ENCODE data around the gene ABHD2. TPM values are rescaled to one million over a fixed set of nuclear protein-coding genes. Genes with fewer than 3 reads are reported as not detected.
"Not testable (repeated sequence)": the region's sequence is repeated elsewhere in the genome, so short reads cannot be mapped to it uniquely, and the experiment has no call there.

The ABHD2 gene
- total RNA-seq, 1 donor from 2014 or later: 76.6 TPM

DNA sequence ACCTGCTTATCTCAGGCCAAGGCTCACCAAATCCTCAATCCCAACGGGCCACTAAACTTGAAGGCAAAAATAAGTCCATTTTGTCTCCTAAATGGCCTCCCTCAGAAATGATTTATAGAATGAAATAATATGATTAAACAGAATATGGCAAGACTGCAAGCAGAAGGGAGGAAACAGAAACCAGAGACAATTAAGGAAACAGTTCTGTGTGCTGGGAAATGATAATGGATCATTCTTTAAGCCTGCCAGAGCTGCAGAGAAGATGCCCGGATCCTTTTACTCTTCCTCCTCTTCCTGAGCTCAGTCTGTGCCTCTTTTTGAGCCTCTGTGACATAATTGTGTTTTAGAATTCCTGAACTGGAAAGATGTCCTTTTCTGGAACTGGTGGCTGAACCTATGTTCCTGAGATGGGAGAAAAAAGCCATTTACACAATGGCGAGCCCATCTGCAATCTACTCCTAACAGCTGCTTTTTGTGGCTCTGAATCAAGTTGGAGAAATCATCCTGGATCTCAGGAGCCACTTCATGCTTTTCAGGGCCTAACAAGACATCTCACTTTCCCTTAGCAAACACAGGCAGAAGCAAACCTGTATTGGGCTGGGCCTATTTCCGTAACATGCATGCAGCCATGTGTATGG lies 2.8 kb upstream of the ABHD2 start:
- intact Hi-C loops (cut with micrococcal nuclease): loop anchor here (5.0 kb wide), 1 partner anchor 252 kb away; no protein-coding TSS in a partner anchor
- DNase-seq: no peak
- Mint-ChIP-seq H3K4me1 (peaks cover 13% of the 10 kb centered on the region), H3K9me3 (no peaks in the 10 kb centered on the region), H3K27ac (no peak overlapping the region), H3K4me3 (no peak overlapping the region), H3K27me3 (peaks cover under 1% of the 10 kb centered on the region), H3K36me3 (ENCODE audit: low read depth) (no peaks in the 10 kb centered on the region)

DNA sequence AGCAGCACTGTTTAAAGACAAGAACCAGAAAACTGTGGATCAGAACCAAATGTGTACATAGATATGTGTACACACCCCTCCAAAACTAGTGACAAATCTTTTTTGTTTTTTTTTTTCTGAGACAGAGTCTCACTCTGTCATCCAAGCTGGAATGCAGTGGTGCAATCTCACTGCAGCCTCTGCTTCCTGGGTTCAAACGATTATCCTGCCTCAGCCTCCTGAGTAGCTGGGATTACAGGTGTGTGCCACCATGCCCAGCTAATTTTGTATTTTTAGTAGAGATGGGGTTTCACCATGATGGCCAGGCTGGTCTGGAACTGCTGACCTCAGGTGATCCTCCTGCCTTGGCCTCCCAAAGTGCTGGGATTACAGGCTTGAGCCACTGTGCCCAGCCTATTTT lies 2.3 kb upstream of the ABHD2 start:
- DNase-seq: not testable (repeated sequence)

DNA sequence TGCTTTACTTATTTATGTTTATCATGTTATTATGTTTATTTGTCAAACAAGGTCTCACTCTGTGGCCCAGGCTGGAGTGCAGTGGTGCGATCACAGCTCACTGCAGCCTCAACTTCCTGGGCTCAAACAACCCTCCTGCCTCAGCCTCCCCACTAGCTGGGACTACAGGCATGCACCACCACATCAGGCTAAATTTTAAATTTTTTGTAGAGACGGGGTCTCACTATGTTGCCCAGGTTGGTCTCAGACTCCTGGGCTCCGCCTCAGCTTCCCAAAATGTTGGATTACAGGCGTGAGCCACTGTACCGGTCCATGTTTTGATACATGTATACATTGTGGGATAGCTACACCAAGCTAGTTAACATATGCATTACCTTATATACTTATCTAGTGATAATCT lies 1.9 kb upstream of the ABHD2 start:
- intact Hi-C loops (cut with micrococcal nuclease): loop anchor here (5.0 kb wide), 1 partner anchor 251 kb away; no protein-coding TSS in a partner anchor
- peaks cover 23% of the 10 kb centered on the region for H3K4me1 Mint-ChIP-seq
- not testable (repeated sequence) for H3K27ac Mint-ChIP-seq; H3K9me3 Mint-ChIP-seq; DNase-seq; H3K4me3 Mint-ChIP-seq; H3K36me3 Mint-ChIP-seq (ENCODE audit: low read depth); H3K27me3 Mint-ChIP-seq

More for the DNA sequence above, 2.3 kb upstream of the ABHD2 start:
- H3K4me1 Mint-ChIP-seq: peaks cover 18% of the 10 kb centered on the region
- H3K36me3 Mint-ChIP-seq (ENCODE audit: low read depth); H3K27ac Mint-ChIP-seq; H3K4me3 Mint-ChIP-seq; H3K27me3 Mint-ChIP-seq; H3K9me3 Mint-ChIP-seq: not testable (repeated sequence)
- intact Hi-C loops (cut with micrococcal nuclease): loop anchor here (5.0 kb wide), 1 partner anchor 251 kb away; no protein-coding TSS in a partner anchor

DNA sequence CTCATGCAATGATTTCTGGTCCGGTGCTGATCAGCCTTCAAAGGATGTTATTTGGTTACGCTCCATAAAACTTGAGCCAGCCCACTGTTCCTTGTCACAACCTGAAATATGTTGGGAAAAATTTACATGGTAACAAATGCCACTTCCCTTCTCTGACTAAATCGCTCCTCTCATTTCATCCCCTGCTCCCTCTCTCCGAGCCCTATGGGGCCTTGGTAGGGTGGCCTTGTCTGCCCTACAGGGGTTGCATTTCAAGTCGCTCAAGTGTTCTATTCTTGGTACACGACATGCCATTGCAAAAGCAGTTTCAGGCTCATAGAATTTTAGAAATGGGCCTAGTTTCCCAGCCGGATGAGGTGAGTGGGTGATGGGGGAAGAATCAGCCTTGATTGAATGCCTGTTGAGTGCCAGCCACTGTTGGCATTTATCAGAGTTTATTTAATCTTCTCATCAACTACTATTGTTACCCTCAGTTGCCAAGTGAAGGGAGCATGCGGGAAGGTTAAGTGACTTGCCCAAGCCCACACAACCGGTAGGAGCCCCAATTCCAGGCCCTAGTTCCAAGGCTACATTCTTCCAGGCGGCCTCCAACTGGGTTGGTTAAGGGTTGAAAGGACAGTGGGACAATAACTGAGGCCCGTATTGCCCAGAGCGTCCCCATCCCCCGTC lies 961 bp upstream of the ABHD2 start:
- H3K4me3 Mint-ChIP-seq: no peak overlapping the region
- peak overlapping the region; percentile 58 for H3K27ac Mint-ChIP-seq
- no peaks in the 10 kb centered on the region for H3K9me3 Mint-ChIP-seq
- intact Hi-C loops (cut with micrococcal nuclease): loop anchor here (5.0 kb wide), 1 partner anchor 250 kb away; no protein-coding TSS in a partner anchor
- H3K4me1 Mint-ChIP-seq: peaks cover 30% of the 10 kb centered on the region
- DNase-seq: peak; percentile 59
- H3K36me3 Mint-ChIP-seq (ENCODE audit: low read depth): peaks cover 5% of the 10 kb centered on the region
- no peaks in the 10 kb centered on the region for H3K27me3 Mint-ChIP-seq

DNA sequence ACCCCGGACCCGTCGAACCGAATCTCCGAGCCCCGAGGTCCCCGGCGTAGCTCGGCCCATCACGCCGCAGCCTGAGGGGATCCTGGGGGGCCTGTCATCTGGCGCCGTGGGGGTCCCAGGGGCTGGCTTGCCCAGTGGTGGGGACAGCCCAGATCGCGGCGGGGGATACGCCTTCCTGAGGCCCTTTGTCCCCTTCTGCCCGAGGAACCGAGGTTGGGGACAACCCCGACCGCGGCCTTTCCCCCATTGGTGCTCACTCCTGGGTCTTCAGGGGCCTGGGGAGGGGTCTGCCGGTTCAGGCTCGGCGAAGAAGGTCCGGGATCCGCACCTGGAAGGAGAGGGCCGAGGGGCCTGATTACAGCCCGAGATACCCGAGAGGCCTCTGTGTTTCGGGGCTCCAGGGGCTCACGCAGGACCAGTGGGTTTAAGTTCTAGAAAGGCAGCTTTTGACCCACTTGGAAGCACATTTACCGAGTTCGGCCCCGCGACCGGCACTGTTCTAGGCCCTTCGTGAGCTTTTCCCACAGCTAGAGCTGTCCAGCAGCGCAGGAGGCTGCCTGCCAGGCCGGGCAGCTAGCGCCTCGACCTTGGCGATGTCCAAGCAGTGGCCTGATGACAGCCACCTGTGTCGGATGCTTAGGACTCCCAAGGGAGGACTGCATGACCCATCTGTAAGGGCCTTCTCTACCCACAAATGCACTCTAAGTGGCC lies 504 bp downstream of the ABHD2 start:
- intact Hi-C loops (cut with micrococcal nuclease): loop anchor here (1.0 to 5.0 kb wide), 3 partner anchors 20 to 249 kb away; no protein-coding TSS in a partner anchor
- DNase-seq: peak; percentile 69
- no peaks in the 10 kb centered on the region for H3K27me3 Mint-ChIP-seq
- H3K4me1 Mint-ChIP-seq: peaks cover 34% of the 10 kb centered on the region
- H3K36me3 Mint-ChIP-seq (ENCODE audit: low read depth): peaks cover 8% of the 10 kb centered on the region
- H3K4me3 Mint-ChIP-seq: no peak overlapping the region
- H3K27ac Mint-ChIP-seq: no peak overlapping the region
- no peaks in the 10 kb centered on the region for H3K9me3 Mint-ChIP-seq

DNA sequence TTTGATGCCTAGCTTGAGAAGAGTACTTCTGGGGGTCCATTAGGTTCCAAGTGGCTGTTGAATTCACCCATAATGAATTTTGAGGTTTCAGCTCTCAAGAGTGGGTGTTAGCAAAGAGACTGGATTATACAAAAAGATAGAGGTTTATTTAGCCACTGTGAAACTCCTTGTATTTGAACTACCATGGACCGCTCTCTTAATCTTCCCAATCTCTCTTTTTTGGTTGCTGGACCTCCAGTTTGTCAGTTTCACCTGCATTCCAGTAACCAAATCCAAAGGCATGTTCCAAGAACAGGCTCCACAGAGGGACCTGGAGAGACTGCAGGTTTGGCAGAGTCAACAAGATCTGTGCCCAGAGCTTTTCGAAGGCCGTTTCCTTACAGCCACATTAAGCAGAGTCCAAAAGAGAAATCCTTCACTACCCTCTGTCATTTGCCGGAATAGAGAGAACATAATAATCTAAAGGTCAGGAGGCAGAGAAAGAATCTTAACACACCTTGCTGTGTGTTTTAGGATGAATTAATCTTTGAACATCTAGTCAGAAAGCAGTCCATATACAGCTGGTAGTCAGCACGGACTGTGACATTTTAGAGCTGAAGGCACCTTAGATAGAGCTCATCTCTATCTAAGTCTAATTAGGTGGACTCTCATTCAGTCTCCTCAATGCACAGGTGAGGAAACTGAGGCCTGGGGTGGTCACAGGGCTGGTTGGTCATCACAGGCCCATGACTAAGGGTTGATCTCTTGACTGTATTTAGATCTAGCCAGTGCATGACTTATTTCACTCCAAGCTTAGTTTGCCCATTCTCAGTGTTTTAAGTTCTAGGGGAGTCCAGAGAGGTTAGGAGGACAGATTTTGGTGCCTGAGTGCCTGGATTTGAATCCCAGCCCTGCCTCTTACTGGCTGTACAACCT lies 1.3 kb downstream of the ABHD2 start:
- no peaks in the 10 kb centered on the region for H3K27me3 Mint-ChIP-seq
- H3K4me3 Mint-ChIP-seq: no peak overlapping the region
- DNase-seq: peak; percentile 63
- peaks cover 34% of the 10 kb centered on the region for H3K4me1 Mint-ChIP-seq
- peaks cover 10% of the 10 kb centered on the region for H3K36me3 Mint-ChIP-seq (ENCODE audit: low read depth)
- intact Hi-C loops (cut with micrococcal nuclease): loop anchor here (2.0 to 5.0 kb wide), 3 partner anchors 13 to 248 kb away; no protein-coding TSS in a partner anchor
- no peaks in the 10 kb centered on the region for H3K9me3 Mint-ChIP-seq
- H3K27ac Mint-ChIP-seq: peak overlapping the region; percentile 80

DNA sequence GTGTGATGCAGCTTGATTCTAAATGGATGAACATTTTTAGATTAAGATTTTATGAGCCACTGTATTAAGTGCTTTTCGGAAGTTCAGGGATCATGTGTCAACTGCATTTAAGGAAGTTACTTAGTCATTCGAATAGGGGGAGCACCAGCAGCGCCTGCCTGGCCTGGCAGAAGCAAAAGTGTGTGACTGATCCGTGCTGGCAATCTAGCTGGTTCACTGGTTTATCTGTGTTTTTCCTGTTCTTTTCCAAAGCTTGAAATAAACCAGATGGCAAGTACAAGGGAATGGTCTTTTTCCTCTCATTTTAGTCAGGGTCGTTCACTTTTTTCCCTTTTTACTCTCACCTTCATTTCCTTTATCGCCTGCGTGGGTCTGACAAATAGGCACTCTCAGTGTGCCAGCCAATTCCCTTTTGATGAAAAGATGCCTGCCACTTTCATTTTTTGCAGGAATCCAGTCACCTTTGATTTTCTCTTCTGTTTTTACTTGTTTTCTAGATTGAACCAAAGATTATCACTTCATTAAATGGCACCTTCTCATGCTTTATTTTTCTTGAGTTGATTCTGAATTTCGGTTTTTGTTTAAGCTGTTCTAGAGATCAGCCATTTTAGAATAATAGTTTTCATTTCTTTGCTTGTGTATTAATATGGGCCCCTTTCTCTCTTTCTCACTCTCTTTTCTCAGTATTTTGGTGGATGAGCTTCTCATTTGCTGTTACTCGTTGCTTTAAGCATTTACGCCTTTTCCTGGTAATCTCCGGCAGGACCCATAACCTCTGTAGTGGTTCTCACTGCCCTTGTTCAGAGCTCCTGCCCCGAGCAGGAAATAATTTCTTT lies 2.8 kb downstream of the ABHD2 start:
- H3K36me3 Mint-ChIP-seq (ENCODE audit: low read depth): peaks cover 15% of the 10 kb centered on the region
- peak overlapping the region; percentile 91 for H3K27ac Mint-ChIP-seq
- H3K27me3 Mint-ChIP-seq: no peaks in the 10 kb centered on the region
- peaks cover 34% of the 10 kb centered on the region for H3K4me1 Mint-ChIP-seq
- peak; percentile 77 for DNase-seq
- H3K4me3 Mint-ChIP-seq: no peak overlapping the region
- intact Hi-C loops (cut with micrococcal nuclease): loop anchor here (2.0 to 5.0 kb wide), 2 partner anchors 14 to 34 kb away; no protein-coding TSS in a partner anchor
- H3K9me3 Mint-ChIP-seq: no peaks in the 10 kb centered on the region

DNA sequence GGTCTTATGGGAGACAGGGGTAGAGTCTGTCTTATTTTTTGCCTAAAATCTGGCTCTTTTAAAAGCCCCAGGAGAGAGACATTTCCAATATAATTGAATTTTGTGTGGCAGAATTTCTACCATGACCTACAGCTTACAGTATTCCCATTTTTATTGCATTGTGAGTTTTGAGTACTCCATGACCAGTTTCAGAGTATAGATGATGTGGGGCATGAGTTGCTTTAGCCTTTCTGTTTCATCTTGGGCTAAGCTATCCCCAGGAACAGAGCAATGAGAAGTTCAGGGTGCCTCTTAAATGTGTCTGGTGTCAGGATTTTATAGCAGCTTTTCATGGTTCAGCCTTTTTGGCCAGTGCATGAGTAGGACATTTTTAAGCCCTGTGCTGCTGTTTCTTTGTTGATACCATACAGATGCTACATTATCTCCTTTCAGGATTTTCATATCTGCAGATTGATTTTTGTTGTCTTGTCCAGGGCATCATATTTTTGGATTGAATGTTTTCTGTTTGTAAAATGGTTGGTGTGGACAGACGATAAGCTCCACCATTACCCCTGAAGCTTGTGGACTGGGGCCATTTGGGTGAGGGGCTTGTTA lies 3.5 kb downstream of the ABHD2 start:
- no peak overlapping the region for H3K4me3 Mint-ChIP-seq
- H3K27ac Mint-ChIP-seq: peak overlapping the region; percentile 91
- intact Hi-C loops (cut with micrococcal nuclease): loop anchor here (2.0 to 5.0 kb wide), 2 partner anchors 15 to 34 kb away; no protein-coding TSS in a partner anchor
- no peak for DNase-seq
- H3K4me1 Mint-ChIP-seq: peaks cover 34% of the 10 kb centered on the region
- no peaks in the 10 kb centered on the region for H3K27me3 Mint-ChIP-seq
- no peaks in the 10 kb centered on the region for H3K9me3 Mint-ChIP-seq
- peaks cover 15% of the 10 kb centered on the region for H3K36me3 Mint-ChIP-seq (ENCODE audit: low read depth)

DNA sequence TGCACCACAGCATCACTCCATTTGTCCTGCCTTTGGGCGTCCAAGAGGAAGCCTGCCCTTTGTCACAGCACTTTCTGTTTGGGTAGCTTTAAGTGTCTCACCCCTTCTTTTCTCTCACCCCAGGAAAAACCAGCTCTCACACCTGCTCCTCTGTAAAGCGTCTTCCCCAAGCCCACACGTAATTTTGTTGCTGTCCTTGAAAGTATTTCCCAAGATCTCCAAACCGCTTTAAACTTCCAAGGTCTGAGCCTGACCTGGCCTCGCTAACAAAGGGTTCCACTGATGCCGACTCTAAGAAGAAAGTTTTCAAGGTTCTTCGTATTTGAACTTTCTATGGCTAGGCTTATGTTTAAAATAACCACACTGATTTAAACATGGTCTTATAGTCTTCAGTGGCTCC lies 5.3 kb downstream of the ABHD2 start:
- no peaks in the 10 kb centered on the region for H3K9me3 Mint-ChIP-seq
- DNase-seq: no peak
- H3K27ac Mint-ChIP-seq: no peak overlapping the region
- H3K27me3 Mint-ChIP-seq: no peaks in the 10 kb centered on the region
- peaks cover 37% of the 10 kb centered on the region for H3K4me1 Mint-ChIP-seq
- no peak overlapping the region for H3K4me3 Mint-ChIP-seq
- intact Hi-C loops (cut with micrococcal nuclease): loop anchor here (5.0 kb wide), 1 partner anchor 36 kb away; no protein-coding TSS in a partner anchor
- H3K36me3 Mint-ChIP-seq (ENCODE audit: low read depth): peaks cover 17% of the 10 kb centered on the region

DNA sequence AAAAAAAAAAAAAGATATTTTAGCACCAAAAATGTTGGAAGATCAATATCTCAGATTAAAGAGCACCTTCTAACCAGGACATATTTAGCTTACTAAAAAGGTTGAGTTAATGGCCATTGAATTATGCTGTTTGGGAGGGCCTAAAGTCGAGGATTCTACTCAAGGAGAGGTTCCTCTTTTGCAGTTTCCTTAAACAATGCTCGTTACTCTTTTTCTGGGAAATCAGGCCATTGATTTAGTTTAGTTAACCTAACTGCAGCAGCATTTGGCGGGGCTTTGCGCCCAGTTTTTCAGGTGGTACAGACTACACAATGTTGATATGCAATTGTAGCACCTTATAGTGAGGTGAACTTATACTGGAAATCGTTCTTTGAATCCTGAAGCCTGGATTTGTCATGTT lies 6.8 kb downstream of the ABHD2 start:
- Mint-ChIP-seq H3K27ac (no peak overlapping the region), H3K27me3 (no peaks in the 10 kb centered on the region), H3K4me1 (peaks cover 27% of the 10 kb centered on the region), H3K36me3 (ENCODE audit: low read depth) (peaks cover 24% of the 10 kb centered on the region), H3K4me3 (no peak overlapping the region), H3K9me3 (no peaks in the 10 kb centered on the region)
- intact Hi-C loops (cut with micrococcal nuclease): no loop called here
- DNase-seq: no peak

DNA sequence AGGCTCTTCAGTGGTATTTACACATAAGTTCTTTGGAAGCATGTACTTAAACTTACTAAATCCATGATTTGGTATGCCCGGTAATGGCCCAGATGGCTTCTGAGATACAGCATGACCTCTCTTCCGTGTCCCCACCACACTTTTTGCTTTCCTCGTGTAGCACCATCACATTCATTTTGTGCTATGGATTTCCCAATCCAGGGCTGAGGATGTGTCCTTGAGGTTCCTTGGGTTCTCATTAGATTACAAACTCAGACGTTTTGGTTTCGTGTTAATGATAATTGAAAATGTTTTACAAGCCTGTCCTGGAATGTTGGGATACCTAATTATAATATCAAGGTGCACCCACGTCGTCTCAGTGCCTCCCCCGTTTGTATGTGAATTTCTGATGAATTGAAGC lies 7.3 kb downstream of the ABHD2 start:
- H3K4me1 Mint-ChIP-seq: peaks cover 26% of the 10 kb centered on the region
- no peak overlapping the region for H3K4me3 Mint-ChIP-seq
- H3K9me3 Mint-ChIP-seq: no peaks in the 10 kb centered on the region
- DNase-seq: no peak
- no peaks in the 10 kb centered on the region for H3K27me3 Mint-ChIP-seq
- intact Hi-C loops (cut with micrococcal nuclease): no loop called here
- peaks cover 24% of the 10 kb centered on the region for H3K36me3 Mint-ChIP-seq (ENCODE audit: low read depth)
- no peak overlapping the region for H3K27ac Mint-ChIP-seq

DNA sequence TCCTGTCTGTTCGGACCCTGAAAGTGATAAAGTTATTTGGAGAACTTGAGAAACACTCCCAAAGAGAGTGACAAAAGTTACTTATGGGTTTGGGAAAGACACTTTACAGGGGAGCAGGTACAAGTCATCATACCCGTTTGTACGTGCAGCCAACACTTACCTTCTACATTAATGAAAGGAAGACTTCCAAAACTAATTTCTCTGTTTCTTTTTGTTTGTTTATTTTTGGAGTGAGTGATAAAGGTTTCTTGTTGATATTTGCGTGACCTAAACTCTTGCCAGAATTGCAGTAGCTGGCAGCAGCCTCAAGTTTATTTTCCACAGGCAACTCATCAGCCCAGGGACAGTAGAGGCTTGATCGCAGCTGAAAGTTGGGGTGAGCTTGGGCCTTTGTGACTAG lies 8.4 kb downstream of the ABHD2 start:
- intact Hi-C loops (cut with micrococcal nuclease): no loop called here

More for the DNA sequence above, 8.4 kb downstream of the ABHD2 start:
- H3K4me1 Mint-ChIP-seq: peaks cover 23% of the 10 kb centered on the region
- no peak for DNase-seq
- H3K4me3 Mint-ChIP-seq: no peak overlapping the region
- H3K27ac Mint-ChIP-seq: no peak overlapping the region
- H3K27me3 Mint-ChIP-seq: no peaks in the 10 kb centered on the region
- peaks cover 28% of the 10 kb centered on the region for H3K36me3 Mint-ChIP-seq (ENCODE audit: low read depth)
- no peaks in the 10 kb centered on the region for H3K9me3 Mint-ChIP-seq
